GM12892 (cell line): ENCODE measurements around the gene TOP2B.

ENCODE experiments used
- POLR2A ChIP-seq: IDR thresholded peaks from 2 replicates; pipeline ENCODE4 v1.6.1; 2011; ENCODE audit warnings: low read depth, low read length, control low read depth
- POLR2AphosphoS5 ChIP-seq: IDR thresholded peaks from 2 replicates; pipeline ENCODE4 v1.6.1; 2011; ENCODE audit warnings: low read depth, low read length, control low read depth
- TAF1 ChIP-seq: IDR thresholded peaks from 2 replicates; pipeline ENCODE4 v1.6.1; 2011; ENCODE audit warnings: low read depth, mild to moderate bottlenecking, control low read depth, low read length, borderline replicate concordance

DNA sequence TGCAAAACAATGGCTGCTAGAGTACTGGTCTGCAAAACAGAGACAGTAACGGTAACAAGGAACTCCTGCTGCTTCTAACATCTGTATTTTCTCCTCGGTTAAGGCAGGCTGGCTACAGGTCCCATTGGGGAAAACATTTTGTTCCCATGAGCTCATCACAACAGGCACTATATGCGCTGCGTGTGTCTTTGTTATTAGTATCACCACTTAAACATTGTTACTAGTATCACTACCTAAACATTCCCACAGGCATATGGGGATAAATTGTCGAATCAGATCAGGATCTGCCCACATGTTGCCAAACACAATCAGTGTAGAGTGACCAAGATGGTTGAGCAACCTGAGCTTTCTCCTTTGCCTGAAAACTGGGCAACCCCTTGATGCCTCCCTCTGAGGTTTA, 77.2 kb downstream of the TOP2B start:
- TF ChIP-seq POLR2AphosphoS5 (no peak), POLR2A (no peak), TAF1 (no peak)
